Limb (tissue), 2 donors: ENCODE measurements around the gene SAXO1.
"Not testable (repeated sequence)": the region's sequence is repeated elsewhere in the genome, so short reads cannot be mapped to it uniquely, and the experiment has no call there.

Experiments
- DNase-seq, 2 donors: peaks; one replicate each; pipeline ENCODE4 v3.0.0-alpha.2; 2016; ENCODE audit errors: extremely low spot score in 2 of 2

Gene SAXO1

GRCh38 chr9:18970393-18970792, 62.6 kb downstream of the SAXO1 start:
- DNase-seq: no peak

DNA sequence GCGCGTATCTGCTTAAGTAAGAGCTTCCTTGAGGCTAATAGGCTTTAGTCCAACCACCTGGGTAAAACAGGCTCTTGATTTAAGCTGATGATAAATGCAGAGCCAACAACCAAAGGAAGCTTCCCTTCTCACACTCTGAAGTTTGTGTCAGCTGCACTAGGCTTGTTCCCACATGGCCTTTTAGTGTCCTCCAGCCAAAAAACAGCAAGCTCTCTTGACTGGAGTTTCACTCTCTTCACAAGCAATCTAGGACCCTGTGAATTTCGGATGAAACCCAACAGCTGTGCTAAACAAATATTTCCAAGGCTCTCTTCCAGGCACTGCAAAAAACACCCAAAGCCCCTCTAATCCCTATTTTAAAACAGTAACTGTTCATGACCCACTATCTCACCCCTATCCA, 63.9 kb downstream of the SAXO1 start:
- DNase-seq: peak in 1 of 2 donors; percentile 89

DNA sequence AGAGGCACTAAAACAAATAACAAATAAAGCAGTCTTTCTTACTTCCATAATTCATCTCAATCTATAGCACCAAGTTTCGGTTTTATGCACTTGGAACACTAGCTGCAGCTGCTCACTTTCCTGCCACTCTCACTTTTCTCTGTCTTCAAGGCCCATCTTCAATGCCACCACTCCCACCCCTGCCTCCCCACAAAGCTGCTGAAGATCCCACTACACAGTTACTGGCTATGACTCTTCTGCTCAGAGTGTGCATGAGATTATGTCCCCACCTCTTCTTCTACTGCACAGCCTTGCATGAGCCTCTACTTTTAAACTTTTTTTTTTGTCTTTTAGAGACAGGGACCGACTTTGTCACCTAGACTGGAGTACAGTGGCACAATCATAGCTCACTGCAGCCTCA, 77.4 kb downstream of the SAXO1 start:
- DNase-seq: no peak

DNA sequence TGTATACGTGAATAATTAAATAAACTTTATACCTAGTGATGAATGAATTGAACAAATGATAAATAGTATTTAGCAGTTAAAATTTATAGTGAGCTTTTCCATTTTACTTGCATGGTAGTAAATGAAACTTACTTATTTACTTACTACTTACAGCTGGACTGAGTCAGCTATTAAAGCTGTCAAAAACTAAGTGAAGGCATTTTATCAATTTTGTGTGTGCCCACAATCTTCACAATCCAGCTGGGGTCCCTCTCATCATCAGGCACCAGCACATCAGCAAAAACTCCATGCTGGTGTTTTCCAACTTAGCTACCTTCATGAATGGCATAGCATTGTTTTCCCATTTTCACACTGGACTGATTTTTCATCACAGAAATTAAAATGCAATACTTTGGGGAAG, 81.1 kb downstream of the SAXO1 start:
- no peak for DNase-seq

- DNase-seq: no peak
Measured at GRCh38 chr9:18947892-18948339, 85.1 kb downstream of the SAXO1 start.

GRCh38 chr9:18942801-18943200, 90.2 kb downstream of the SAXO1 start:
- no peak for DNase-seq

DNA sequence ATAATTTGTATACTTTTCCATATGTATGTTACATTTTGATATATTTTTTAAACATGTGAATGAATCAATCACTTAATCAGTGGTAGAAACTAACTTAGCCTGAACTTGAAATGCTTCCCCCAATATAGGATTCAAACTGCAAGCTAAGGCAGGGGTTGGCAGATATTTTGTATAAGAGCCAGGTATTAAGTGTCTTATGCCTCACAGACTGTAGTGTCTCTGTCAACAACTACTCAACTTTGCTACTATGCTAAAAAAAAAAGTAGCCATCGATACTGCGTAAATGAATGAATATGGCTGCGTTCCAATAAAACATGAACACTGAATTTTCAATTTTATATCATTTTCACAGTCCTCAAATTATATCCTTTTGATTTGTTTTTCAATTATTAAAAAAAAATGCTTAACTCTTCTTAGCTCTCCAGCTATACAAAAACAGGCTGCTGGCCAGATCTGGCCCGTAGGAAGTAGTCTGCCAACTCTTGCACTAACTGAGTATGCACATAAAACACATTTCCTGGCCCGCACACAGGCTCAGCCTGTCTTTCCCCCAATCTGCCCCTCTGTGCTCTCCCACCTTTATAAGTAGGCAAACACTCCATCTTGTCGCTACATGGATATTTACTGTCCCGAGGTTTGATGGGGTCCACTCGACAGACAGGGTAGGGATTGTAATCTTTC, 91.8 kb downstream of the SAXO1 start:
- DNase-seq: no peak

DNA sequence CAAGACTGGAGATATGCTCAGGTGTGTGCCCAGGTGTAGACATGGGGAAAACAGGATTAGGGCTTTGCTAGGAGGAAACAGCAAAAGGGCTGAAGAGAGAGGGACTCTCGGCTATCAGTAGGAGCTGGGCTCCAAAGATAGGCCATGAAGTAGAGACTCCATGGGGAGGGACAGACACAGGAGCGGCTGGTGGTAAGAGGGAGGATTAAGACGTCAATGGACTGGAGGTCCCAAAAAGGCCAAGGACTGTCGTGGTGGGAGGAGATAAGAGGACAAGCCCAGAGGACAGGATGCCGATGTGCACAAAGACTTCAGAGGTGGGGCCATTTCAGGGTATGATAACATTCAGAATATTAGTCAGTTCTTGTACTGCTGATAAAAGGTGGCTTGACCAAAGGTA, 93.1 kb downstream of the SAXO1 start:
- no peak for DNase-seq

DNA sequence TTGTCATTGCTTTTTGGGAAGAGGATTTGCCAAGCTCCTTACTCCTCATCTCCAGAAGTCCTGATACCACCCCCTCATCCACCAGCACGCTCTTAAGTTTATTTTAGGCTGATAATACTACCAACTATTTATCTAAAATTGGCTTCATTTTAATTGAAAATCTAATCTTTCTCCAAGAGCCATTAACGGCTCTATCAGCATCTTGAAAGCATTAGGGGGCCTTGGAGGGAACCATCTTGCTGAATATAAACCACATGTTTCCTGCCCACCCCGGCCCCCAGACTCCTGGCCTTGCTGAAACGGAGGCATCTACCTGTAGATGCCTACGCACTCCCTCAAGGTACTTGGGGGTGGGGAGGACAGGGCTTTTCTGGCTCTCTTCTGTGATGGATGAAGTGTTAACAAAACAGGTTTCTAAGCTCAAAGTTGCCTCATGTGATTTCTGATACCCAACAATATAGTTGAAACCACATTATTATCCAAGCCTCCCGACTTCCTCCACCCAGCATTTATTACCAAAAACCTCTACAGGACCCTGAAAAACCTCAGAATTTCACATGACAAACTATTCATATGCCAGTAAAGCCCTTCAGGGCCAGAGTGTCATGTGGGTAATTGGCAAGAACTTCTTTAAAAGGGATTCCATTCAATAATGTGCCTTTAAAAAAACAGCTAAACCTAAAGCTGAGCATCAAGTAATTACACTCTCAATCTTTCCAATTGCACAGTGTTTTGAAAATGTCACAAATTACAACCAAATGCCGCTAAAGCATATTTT, 96.7 kb downstream of the SAXO1 start:
- DNase-seq: no peak

GRCh38 chr9:18935541-18935940, 97.5 kb downstream of the SAXO1 start:
- DNase-seq: no peak

DNA sequence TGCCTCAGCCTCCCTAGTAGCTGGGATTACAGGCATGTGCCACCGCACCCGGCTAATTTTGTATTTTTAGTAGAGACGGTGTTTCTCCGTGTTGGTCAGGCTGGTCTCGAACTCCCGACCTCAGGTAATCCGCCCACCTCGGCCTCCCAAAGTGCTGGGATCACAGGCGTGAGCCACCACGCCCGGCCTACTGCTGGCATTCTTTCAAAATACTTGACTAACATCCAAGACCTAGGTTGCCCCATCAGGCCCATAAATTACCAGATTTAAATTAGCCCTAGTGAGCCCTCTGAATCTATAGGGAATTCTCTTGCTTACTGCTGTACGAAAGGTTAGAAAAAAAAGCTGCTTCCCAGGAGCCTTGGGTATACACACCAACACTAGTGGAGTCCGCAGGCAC, 102.4 kb downstream of the SAXO1 start:
- DNase-seq: not testable (repeated sequence)

- DNase-seq: no peak
Measured at GRCh38 chr9:18928711-18929110, 104.3 kb downstream of the SAXO1 start.

DNA sequence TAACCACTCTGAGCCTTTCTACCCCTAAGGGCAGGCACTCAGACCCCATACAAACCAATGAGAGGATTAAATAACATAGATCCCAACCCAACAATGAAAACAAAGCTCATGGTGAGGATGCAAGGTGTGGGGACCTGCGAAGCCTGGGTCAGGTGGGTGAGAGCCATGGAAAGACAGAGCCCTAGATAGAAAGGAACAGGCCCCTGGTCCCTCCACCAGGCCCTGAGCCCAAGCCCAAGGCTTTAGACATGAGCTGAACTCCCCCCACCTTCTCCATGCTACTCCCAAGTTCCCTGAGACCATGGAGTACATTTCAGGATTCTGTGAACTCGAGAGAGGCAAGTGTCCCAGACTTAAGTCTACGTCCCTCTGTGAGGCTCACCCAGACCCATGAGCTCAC, 106.5 kb downstream of the SAXO1 start:
- DNase-seq: no peak

DNA sequence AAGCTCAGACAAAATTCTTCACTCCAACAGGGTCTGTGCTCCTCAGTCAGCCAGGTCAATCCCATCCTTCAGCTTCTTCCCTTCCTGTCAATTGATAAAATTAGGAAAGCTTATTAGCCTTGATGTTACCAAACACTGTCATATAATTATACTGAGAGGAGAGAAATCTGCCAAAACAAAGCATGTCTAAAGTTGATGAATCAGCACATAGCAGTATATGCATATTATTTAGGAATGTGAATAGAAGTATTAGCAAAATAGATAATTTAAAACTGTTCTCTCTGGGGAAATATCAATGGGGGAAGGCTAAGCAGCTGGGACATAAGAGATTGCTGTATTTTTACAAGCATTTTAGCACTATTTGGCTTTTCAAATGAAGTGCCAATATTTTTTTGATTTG, 107.1 kb downstream of the SAXO1 start:
- DNase-seq: no peak

DNA sequence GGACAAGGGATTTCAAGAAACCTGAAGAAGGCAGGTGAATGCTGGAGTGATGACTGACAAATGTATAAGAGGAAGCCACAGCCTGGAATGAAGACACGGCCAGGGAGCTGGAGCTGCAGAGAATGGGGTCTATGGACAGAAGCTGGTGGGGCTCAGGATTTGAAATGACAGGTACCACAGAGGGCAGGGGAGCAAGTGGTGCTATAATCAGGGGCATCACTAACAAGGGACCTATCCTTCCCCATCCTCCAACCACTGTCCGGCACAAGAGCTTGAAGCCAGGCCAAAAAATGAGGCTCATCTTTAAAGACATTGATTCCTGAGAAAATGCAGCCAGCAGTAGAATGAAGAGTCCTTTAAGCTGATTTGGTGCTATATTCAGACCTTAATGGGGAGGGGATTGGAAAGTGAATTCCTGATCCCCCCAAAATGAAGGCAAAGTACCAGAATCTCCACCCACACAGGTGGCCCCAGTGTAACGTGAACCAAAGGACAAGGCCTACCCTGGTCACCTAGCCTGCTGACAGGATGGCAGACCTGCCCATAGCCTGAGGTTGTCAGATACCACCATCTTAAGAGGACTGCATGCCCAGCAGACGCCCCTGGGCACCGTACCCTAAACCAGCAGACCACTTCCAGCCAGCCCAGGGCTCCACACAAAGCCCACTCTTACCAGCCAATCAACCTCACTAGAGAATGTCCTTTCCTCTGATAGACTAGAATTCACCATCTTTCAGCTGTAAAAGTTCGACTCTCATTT, 109.2 kb downstream of the SAXO1 start:
- DNase-seq: no peak

DNA sequence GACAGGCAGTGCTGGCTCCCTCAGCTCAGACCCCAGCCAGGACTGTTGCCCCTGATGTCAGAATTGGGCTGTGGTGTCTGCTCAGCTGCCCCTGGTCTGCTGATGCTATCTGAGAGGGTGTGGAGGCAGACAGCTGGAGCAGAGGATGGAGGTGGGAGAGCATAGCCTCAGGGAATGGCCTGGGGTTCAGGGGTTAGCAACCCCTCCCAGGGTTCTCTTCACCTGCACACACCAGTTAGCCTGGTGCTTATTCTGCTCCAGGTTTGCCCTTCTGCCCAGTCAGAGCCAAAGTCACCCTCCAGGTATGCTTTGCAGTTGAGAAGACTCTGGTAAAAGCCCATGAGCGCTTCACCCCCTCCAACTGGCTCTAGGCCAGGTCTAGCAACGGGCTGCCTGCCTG, 109.8 kb downstream of the SAXO1 start:
- no peak for DNase-seq

GRCh38 chr9:18922161-18922885, 110.7 kb downstream of the SAXO1 start:
- DNase-seq: no peak

DNA sequence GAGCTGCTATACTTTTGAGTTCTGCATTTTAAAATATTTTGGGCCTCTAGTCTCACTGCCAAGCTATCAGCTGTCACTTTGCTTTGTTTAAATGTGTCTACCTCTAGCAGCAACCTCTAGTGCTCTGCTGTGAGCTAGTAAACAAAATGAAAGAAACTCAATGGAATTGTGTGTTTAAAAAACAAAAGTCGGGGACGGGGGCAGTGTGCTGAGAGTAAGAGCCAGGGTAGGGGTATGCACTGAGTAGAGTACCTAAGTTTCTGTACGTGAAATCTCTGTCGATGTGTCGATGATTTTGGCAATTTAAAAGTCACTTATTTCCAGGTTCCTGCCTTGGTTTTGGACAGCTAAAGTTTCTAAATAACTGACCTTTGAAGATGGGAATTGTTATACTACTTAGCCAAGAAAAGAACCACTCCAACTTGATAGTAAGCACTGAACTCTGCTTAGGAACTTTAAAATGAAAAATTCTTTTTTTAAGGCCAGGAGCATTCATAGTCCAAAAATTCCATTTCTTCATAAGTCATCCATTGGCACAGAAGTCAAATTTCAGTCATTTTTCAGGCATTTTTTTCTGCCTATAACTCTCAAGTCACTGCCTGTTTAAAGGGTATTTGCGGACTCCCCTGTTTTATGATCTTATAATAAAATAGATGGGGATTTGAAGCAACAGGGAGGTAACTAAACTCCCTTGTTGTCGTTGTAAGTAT, 111.5 kb downstream of the SAXO1 start:
- DNase-seq: peak in 1 of 2 donors; percentile 60

DNA sequence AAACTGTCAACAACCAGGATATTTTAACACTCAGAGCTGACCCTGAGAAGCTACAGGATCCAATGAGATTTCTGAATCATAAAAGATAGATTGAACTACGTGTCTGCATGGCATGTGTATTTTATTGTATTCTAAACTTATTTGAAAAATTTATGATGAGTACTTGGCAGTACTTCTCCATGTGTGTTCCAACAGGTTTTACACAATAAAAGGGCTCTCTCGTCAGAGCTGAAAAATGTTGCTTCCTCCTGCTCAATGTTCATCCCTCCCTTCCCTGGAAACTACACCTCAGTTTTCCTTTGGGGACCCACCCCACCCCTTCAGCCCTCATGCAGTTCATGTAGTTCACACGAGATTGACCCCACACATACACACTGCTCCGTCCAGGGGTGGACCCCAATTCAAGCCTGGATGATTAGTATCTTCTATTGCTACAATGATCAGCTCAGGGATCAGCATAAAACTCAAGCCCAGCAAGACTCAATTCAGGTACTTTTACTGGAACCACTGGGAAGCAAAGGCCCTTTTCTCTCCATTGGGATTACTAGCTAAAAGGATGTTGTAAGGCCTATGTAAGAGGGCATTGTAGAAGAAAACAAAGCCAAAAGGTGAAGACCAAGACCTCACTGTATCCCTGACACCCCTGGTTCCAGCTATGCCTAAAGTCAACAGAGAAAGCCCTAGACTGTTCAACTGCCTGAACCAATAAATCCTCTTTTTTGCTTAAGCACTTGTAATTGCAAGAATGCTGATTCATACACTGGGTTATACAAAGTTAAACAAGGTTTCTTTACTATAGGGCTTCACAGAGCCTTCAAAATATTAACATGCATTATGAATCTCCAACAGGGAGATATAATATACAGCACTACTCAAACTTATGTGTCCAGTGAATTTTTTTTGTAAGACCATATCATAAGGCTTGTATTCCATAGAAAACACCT, 112.6 kb downstream of the SAXO1 start:
- peak in 1 of 2 donors; percentile 20 for DNase-seq
